CD14-positive monocyte (primary cell): ENCODE data around the gene ZNF695. TPM values are rescaled to one million over a fixed set of nuclear protein-coding genes. Genes with fewer than 3 reads are reported as not detected.
A peak's percentile ranks its signal among the peaks of the same experiment; 100 is the strongest.

Experiments used
- DNase-seq, 3 donors: peaks; one replicate each; pipeline ENCODE4 v3.0.0-alpha.2; 2011 to 2022
- H2AFZ ChIP-seq: 2 replicates; pipeline ENCODE4 v1.6.0; 2012; ENCODE audit warnings: mild to moderate bottlenecking, low read depth, low read length, inconsistent platforms; ENCODE audit not compliant: insufficient read depth, poor library complexity, severe bottlenecking
- H3K27ac ChIP-seq, 2 donors: 1 replicate in 1 of 2; 2 replicates in 1 of 2; pipeline ENCODE4 v1.5.1; 2012 to 2013; ENCODE audit warnings: low read length in 2 of 2, control low read depth in 1 of 2, inconsistent platforms in 1 of 2, low read depth in 1 of 2, mild to moderate bottlenecking in 1 of 2
- H3K27me3 ChIP-seq, 2 donors: one replicate each; pipeline versions ENCODE4 v1.6.0 to v1.6.1; 2011 to 2013; ENCODE audit warnings: low read length in 2 of 2; ENCODE audit not compliant: control insufficient read depth in 2 of 2, insufficient read depth in 2 of 2
- H3K36me3 ChIP-seq, 2 donors: replicated peaks in 1 of 2; 1 replicate in 1 of 2; 2 replicates in 1 of 2; pipeline versions ENCODE4 v1.5.1 to v1.6.1; 2012 to 2013; ENCODE audit warnings: low read length in 2 of 2, control low read depth in 1 of 2, inconsistent platforms in 1 of 2, mild to moderate bottlenecking in 1 of 2; ENCODE audit not compliant: insufficient read depth in 2 of 2, control insufficient read depth in 1 of 2
- H3K4me1 ChIP-seq, 2 donors: 1 replicate in 1 of 2; 2 replicates in 1 of 2; pipeline versions ENCODE4 v1.5.1 to v1.6.1; 2012 to 2013; ENCODE audit warnings: low read length in 2 of 2, control low read depth in 1 of 2, inconsistent platforms in 1 of 2, mild to moderate bottlenecking in 1 of 2, moderate library complexity in 1 of 2; ENCODE audit not compliant: insufficient read depth in 2 of 2, control insufficient read depth in 1 of 2
- H3K4me2 ChIP-seq: replicated peaks from 2 replicates; pipeline ENCODE3; 2012; ENCODE audit warnings: low read length, moderate library complexity, mild to moderate bottlenecking; ENCODE audit not compliant: poor library complexity, severe bottlenecking; ENCODE audit errors: extremely low read depth
- H3K4me3 ChIP-seq, 3 experiments: fragments of 200-600 bp in 1 of 3; sonication (generic) in 1 of 3; replicated peaks in 1 of 3; 1 replicate in 2 of 3; 2 replicates in 1 of 3; pipeline ENCODE4 v1.5.1; 2011 to 2013; ENCODE audit warnings: low read length in 3 of 3, mild to moderate bottlenecking in 3 of 3, control low read depth in 2 of 3, low read depth in 2 of 3, inconsistent platforms in 1 of 3, moderate library complexity in 1 of 3
- H3K79me2 ChIP-seq: 2 replicates; pipeline ENCODE4 v1.6.0; 2012; ENCODE audit warnings: mild to moderate bottlenecking, control low read depth, inconsistent platforms, low read length, moderate library complexity; ENCODE audit not compliant: insufficient read depth
- H3K9ac ChIP-seq: 2 replicates; pipeline ENCODE4 v1.6.0; 2017; ENCODE audit warnings: low read length, mild to moderate bottlenecking; ENCODE audit not compliant: insufficient read depth, poor library complexity, severe bottlenecking
- H3K9me3 ChIP-seq, 2 donors: replicated peaks in 1 of 2; 1 replicate in 1 of 2; 2 replicates in 1 of 2; pipeline versions ENCODE4 v1.5.1 to v1.6.1; 2012 to 2013; ENCODE audit warnings: low read length in 2 of 2, control low read depth in 1 of 2; ENCODE audit not compliant: control insufficient read depth in 1 of 2, insufficient read depth in 1 of 2
- H4K20me1 ChIP-seq: 2 replicates; pipeline ENCODE4 v1.6.0; 2012; ENCODE audit warnings: mild to moderate bottlenecking, low read length, control low read depth, moderate library complexity; ENCODE audit not compliant: insufficient read depth
- H3K27ac Mint-ChIP-seq, 7 donors: one replicate each; pipeline ENCODE4 v1.8.0; 2020; ENCODE audit warnings: mild to moderate bottlenecking in 7 of 7, mixed read lengths in 7 of 7, moderate library complexity in 6 of 7, inconsistent platforms in 2 of 7
- H3K27me3 Mint-ChIP-seq, 3 donors: one replicate each; pipeline ENCODE4 v1.8.0; 2021 to 2022; ENCODE audit warnings: low read depth in 3 of 3, mild to moderate bottlenecking in 3 of 3, mixed read lengths in 3 of 3, moderate library complexity in 3 of 3, inconsistent platforms in 1 of 3
- H3K36me3 Mint-ChIP-seq, 2 donors: one replicate each; pipeline ENCODE4 v1.8.0; 2020; ENCODE audit warnings: mixed read lengths in 2 of 2, inconsistent platforms in 1 of 2, mild to moderate bottlenecking in 1 of 2
- H3K4me1 Mint-ChIP-seq: one replicate; pipeline ENCODE4 v1.8.0; 2020; ENCODE audit warnings: mild to moderate bottlenecking, mixed read lengths
- H3K4me3 Mint-ChIP-seq, 2 donors: one replicate each; pipeline ENCODE4 v1.8.0; 2020; ENCODE audit warnings: mild to moderate bottlenecking in 2 of 2, mixed read lengths in 2 of 2, moderate library complexity in 1 of 2
- H3K9me3 Mint-ChIP-seq, 7 donors: one replicate each; pipeline ENCODE4 v1.8.0; 2020 to 2022; ENCODE audit warnings: mixed read lengths in 7 of 7, mild to moderate bottlenecking in 6 of 7, moderate library complexity in 6 of 7, inconsistent platforms in 2 of 7
- CTCF ChIP-seq: fragments of 200-600 bp; IDR thresholded peaks from one replicate; pipeline ENCODE4 v1.8.0; 2022; ENCODE audit warnings: antibody characterized with exemption, mild to moderate bottlenecking
- WGBS: methylation state at CpG from one replicate; pipeline ENCODE4 v1.1.5; 2013; ENCODE audit warnings: missing lambda C conversion rate; ENCODE audit not compliant: insufficient coverage; 5-methylcytosine and 5-hydroxymethylcytosine counted together
- intact Hi-C, 2 donors: fragments of 100-400 bp; cut with micrococcal nuclease; formaldehyde crosslinking; loops; one replicate each; pipeline versions ENCODE4 v1.15.0 to v1.15.1; 2023
- polyA plus RNA-seq, 3 donors: library from polyadenylated mRNA; depleted of rRNA in 1 of 3; unstranded in 2 of 3; stranded (reverse) in 1 of 3; fragments of 300-500 nt in 2 of 3; fragments of >200 nt in 1 of 3; fragmentation: Illumina TruSeq in 2 of 3; gene quantifications; 1 replicate in 2 of 3; 2 replicates in 1 of 3; pipeline ENCODE4 v1.2.3, GENCODE V29; 2012 to 2021

Gene ZNF695
- polyA plus RNA-seq, 3 donors = 0.18 TPM; not detected in 2

DNA sequence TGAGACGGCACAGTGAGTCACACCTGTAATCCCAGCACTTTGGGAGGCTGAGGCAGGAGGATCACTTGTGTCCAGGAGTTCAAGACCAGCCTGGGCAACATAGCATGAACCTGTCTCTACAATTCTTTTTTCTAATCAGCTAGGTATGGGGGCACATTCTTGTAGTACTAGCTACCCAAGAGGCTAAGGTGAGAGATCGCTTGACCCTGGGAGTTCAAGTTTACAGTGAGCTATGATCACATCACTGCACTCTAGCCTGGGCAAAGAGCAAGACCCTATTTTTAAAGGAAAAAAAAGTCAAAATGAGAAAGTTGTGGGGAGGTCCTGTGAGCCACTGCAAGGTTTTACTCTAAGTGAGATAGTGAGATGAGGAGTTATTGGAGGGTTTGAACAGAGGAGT is 41.4 kb downstream of the ZNF695 start:
- Mint-ChIP-seq H3K36me3 (peaks cover 8 to 19% of the 10 kb centered on the region in 2 donors), H3K27ac (no peak overlapping the region), H3K4me3 (no peak overlapping the region), H3K9me3 (peaks cover 34 to 62% (median 53%) of the 10 kb centered on the region in 7 donors), H3K27me3 (peaks cover 0 to 1% (median 0%) of the 10 kb centered on the region in 3 donors), H3K4me1 (peaks cover 31% of the 10 kb centered on the region)
- Histone ChIP-seq H3K4me1 (peaks cover 20 to 21% of the 10 kb centered on the region in 2 donors), H3K27me3 (no peaks in the 10 kb centered on the region), H3K9me3 (peaks cover 46 to 61% of the 10 kb centered on the region in 2 donors), H3K4me2 (no peak overlapping the region), H3K4me3 (no peak overlapping the region), H2AFZ (no peak overlapping the region), H3K79me2 (no peaks in the 10 kb centered on the region), H3K36me3 (peaks cover 0 to 7% of the 10 kb centered on the region in 2 donors), H3K27ac (no peak overlapping the region), H3K9ac (no peak overlapping the region), H4K20me1 (no peaks in the 10 kb centered on the region)
- intact Hi-C loops = no loop called here
- no peak for TF ChIP-seq CTCF
- DNase-seq = no peak
- WGBS = 100% methylated on average over 1 of the region's 2 CpGs

DNA sequence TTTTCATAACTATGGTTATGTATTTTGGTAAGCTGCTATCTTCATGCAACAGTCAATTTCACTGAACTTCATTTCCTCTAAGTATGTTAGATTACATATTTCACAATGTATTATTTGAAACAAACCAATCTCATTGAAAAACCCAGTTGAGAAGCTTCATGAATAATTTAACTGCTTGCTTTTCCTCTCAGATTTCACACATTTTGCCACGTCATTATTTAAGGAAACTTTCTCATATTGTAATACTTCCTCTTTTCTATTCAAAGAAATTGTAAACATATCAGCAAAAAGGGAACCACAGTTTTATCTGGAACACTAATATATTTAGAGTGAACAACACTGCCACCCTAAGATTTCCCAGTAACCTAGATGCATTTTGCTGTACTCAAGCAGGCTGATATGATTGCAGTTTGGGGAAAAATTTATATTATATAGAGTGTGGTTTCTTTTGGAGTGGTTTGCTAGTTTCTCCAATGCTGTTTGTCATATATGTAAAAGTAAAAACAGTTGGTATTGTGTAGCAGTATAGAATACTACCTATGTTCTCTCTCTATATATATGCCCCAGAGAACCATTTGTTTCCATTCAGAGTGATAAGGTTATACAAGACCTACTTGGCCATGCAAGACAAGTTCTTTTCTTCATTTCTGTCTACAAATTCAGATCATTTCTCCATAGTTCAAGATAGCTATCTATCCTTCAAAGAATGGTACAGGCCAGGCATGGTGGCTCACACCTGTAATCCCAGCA is 47.7 kb downstream of the ZNF695 start:
- Mint-ChIP-seq H3K27me3 (peaks cover 0 to 2% (median 0%) of the 10 kb centered on the region in 3 donors), H3K4me3 (peak overlapping the region; percentile 28 to 76), H3K4me1 (peaks cover 49% of the 10 kb centered on the region), H3K9me3 (peaks cover 2 to 7% (median 4%) of the 10 kb centered on the region in 7 donors), H3K27ac (peak overlapping the region; percentile 94 to 99 (median 97)), H3K36me3 (peaks cover 5 to 8% of the 10 kb centered on the region in 2 donors)
- Histone ChIP-seq H3K36me3 (no peaks in the 10 kb centered on the region), H3K27ac (peak overlapping the region; percentile 81 to 89), H3K4me1 (peaks cover 42 to 45% of the 10 kb centered on the region in 2 donors), H3K9ac (peak overlapping the region; percentile 58), H3K27me3 (no peaks in the 10 kb centered on the region), H3K79me2 (no peaks in the 10 kb centered on the region), H2AFZ (peak overlapping the region; percentile 57), H3K4me3 (peak overlapping the region; percentile 13 to 59 (median 33)), H3K9me3 (peaks cover 0 to 7% of the 10 kb centered on the region in 2 donors), H4K20me1 (no peaks in the 10 kb centered on the region), H3K4me2 (peak overlapping the region; percentile 77)
- DNase-seq = peak; percentile 81 to 90 (median 87)
- intact Hi-C loops = loop anchor here in 1 of 2 donors (5.0 kb wide), 1 partner anchor 48 kb away; no protein-coding TSS in a partner anchor
- WGBS = no CpG with 5 or more reads among the region's 1 CpG
- peak; percentile 19 for TF ChIP-seq CTCF
